HFFc6 (cell line): ENCODE results near the gene UQCR11. TPM values are rescaled to one million over a fixed set of nuclear protein-coding genes. Genes with fewer than 3 reads are reported as not detected.

Source experiments
- DNase-seq: peaks from one replicate; pipeline ENCODE4 v3.0.0-alpha.2; 2018
- H3K27ac Mint-ChIP-seq: 2 replicates; pipeline ENCODE4 v1.8.0; 2020; ENCODE audit warnings: mild to moderate bottlenecking, mixed read lengths
- H3K27me3 Mint-ChIP-seq: 2 replicates; pipeline ENCODE4 v1.8.0; 2021; ENCODE audit warnings: mild to moderate bottlenecking, moderate library complexity, mixed read lengths; ENCODE audit not compliant: insufficient read depth
- H3K36me3 Mint-ChIP-seq: 2 replicates; pipeline ENCODE4 v1.8.0; 2021; ENCODE audit warnings: low read depth, mixed read lengths
- H3K4me1 Mint-ChIP-seq: 2 replicates; pipeline ENCODE4 v1.8.0; 2020; ENCODE audit warnings: low read depth, mixed read lengths
- H3K4me3 Mint-ChIP-seq: 2 replicates; pipeline ENCODE4 v1.8.0; 2020; ENCODE audit warnings: mild to moderate bottlenecking, moderate library complexity, mixed read lengths
- H3K9me3 Mint-ChIP-seq: 2 replicates; pipeline ENCODE4 v1.8.0; 2020; ENCODE audit warnings: mild to moderate bottlenecking, mixed read lengths
- CTCF ChIP-seq: fragments of 200-600 bp; sonication (generic); IDR thresholded peaks from 2 replicates; pipeline ENCODE4 v1.5.0; 2021; ENCODE audit warnings: antibody characterized with exemption, mild to moderate bottlenecking
- total RNA-seq, 6 experiments: library from RNA; stranded (reverse); fragmentation: NEBNext Ultra II Directional; extraction: Animal tissue kit (Norgen Biotek cat#: 25700); gene quantifications; 2 replicates in 1 of 6; 3 replicates in 5 of 6; pipeline ENCODE4 v1.2.3, GENCODE V29; 2021

UQCR11 gene
- total RNA-seq, 6 experiments from 2014 or later, result 178 to 319 (median 252) TPM

- Mint-ChIP-seq H3K27ac (no peak overlapping the region), H3K36me3 (0 out of 2 replicates have a peak, but pooled peaks cover 5% of the 10 kb centered on the region), H3K9me3 (no peaks in the 10 kb centered on the region), H3K4me3 (no peak overlapping the region), H3K27me3 (peaks cover 3% of the 10 kb centered on the region), H3K4me1 (peaks cover 6% of the 10 kb centered on the region)
- no peak for TF ChIP-seq CTCF
- no peak for DNase-seq
Measured at GRCh38 chr19:1577929-1578618, 27.2 kb downstream of the UQCR11 start.

- Mint-ChIP-seq H3K27me3 (peaks cover 3% of the 10 kb centered on the region), H3K4me1 (peaks cover 7% of the 10 kb centered on the region), H3K27ac (no peak overlapping the region), H3K9me3 (no peaks in the 10 kb centered on the region), H3K36me3 (0 out of 2 replicates have a peak, but pooled peaks cover 5% of the 10 kb centered on the region), H3K4me3 (no peak overlapping the region)
- DNase-seq, result no peak
- no peak for TF ChIP-seq CTCF
Measured at GRCh38 chr19:1577090-1577928, 28.0 kb downstream of the UQCR11 start.

GRCh38 chr19:1576242-1577089 lies 28.8 kb downstream of the UQCR11 start:
- Mint-ChIP-seq H3K27ac (no peak overlapping the region), H3K4me1 (peaks cover 7% of the 10 kb centered on the region), H3K9me3 (no peaks in the 10 kb centered on the region), H3K4me3 (no peak overlapping the region), H3K36me3 (0 out of 2 replicates have a peak, but pooled peaks cover 5% of the 10 kb centered on the region), H3K27me3 (peaks cover 3% of the 10 kb centered on the region)
- DNase-seq, result no peak
- no peak for TF ChIP-seq CTCF

GRCh38 chr19:1575323-1576241 lies 29.7 kb downstream of the UQCR11 start:
- 0 out of 2 replicates have a peak, but pooled peaks cover 5% of the 10 kb centered on the region for H3K36me3 Mint-ChIP-seq
- no peak overlapping the region; the same call in 1 of the 2 replicates for H3K27ac Mint-ChIP-seq
- H3K4me1 Mint-ChIP-seq, result peaks cover 7% of the 10 kb centered on the region
- no peak overlapping the region for H3K4me3 Mint-ChIP-seq
- DNase-seq, result no peak
- peaks cover 3% of the 10 kb centered on the region for H3K27me3 Mint-ChIP-seq
- H3K9me3 Mint-ChIP-seq, result no peaks in the 10 kb centered on the region
- TF ChIP-seq CTCF, result no peak
